GM19463 (cell line): Measurements from ENCODE around the gene CLK1.
A peak's percentile ranks its signal among the peaks of the same experiment; 100 is the strongest.

Experiments used
- ATAC-seq: cut with Tn5 transposase; IDR thresholded peaks from one replicate; pipeline ENCODE4 v1.9.1; 2021; ENCODE audit warnings: mild to moderate bottlenecking, moderate library complexity; ENCODE audit not compliant: unreplicated experiment

CLK1 gene

GRCh38 chr2:200811333-200812121, 52.9 kb downstream of the CLK1 start, which contains the start of gene BZW1:
Gene BZW1, plus strand, starts transcription at chr2:200811910. Its CDS starts 1,308 bp downstream, at chr2:200813218.
- ATAC-seq = peak; percentile 65

GRCh38 chr2:200810998-200811332, 53.5 kb downstream of the CLK1 start:
- no peak for ATAC-seq

GRCh38 chr2:200810252-200810997, 54.0 kb downstream of the CLK1 start:
- no peak for ATAC-seq

- ATAC-seq = no peak
These were observed 54.8 kb downstream of the CLK1 start for GRCh38 chr2:200809506-200810251.
